K562 (cell line): ENCODE results near the gene IGF2R. TPM values are rescaled to one million over a fixed set of nuclear protein-coding genes. Genes with fewer than 3 reads are reported as not detected.

Experiments
- ARNT ChIP-seq, 2 experiments: fragments of 450-650 bp; IDR thresholded peaks; 2 replicates each; pipeline ENCODE4 v1.6.1; 2016; ENCODE audit warnings: mild to moderate bottlenecking in 1 of 2
- CBX1 ChIP-seq: sonication (generic); IDR thresholded peaks from 2 replicates; pipeline ENCODE4 v1.6.1; 2016; ENCODE audit warnings: antibody characterized with exemption, low read depth, mild to moderate bottlenecking
- CCAR2 ChIP-seq: fragments of 200-400 bp; formaldehyde crosslinking; IDR thresholded peaks from 2 replicates; pipeline ENCODE4 v1.6.1; 2017; ENCODE audit warnings: mild to moderate bottlenecking, low read depth, low read length
- CCNT2 ChIP-seq: IDR thresholded peaks from 2 replicates; pipeline ENCODE4 v1.6.1; 2011; ENCODE audit warnings: borderline replicate concordance, low read depth, mild to moderate bottlenecking, moderate library complexity, mixed read lengths, low read length; ENCODE audit not compliant: insufficient read length; ENCODE audit errors: extremely low read depth
- HDAC2 ChIP-seq: fragments of 450-650 bp; IDR thresholded peaks from 2 replicates; pipeline ENCODE4 v1.6.1; 2016; ENCODE audit warnings: mild to moderate bottlenecking
- HDAC3 ChIP-seq: fragments of 450-650 bp; IDR thresholded peaks from 2 replicates; pipeline ENCODE4 v1.6.1; 2018; ENCODE audit warnings: borderline replicate concordance, mild to moderate bottlenecking, moderate library complexity; ENCODE audit not compliant: partially characterized antibody
- MAZ ChIP-seq, 2 experiments: fragments of 450-650 bp in 1 of 2; sonication (generic) in 1 of 2; formaldehyde crosslinking; IDR thresholded peaks in 1 of 2; conservative IDR thresholded peaks in 1 of 2; 2 replicates each; pipeline versions ENCODE4 v1.4.0 to v1.5.0; 2020; ENCODE audit warnings: mild to moderate bottlenecking in 1 of 2, missing genetic modification reagents in 1 of 2
- RBM14 ChIP-seq: fragments of 200-400 bp; formaldehyde crosslinking; IDR thresholded peaks from 2 replicates; pipeline ENCODE4 v1.6.1; 2018; ENCODE audit warnings: low read depth, mild to moderate bottlenecking, low read length, moderate library complexity, borderline replicate concordance; ENCODE audit not compliant: insufficient read depth
- SIN3B ChIP-seq: fragments of 450-650 bp; IDR thresholded peaks from 2 replicates; pipeline ENCODE4 v1.6.1; 2017; ENCODE audit warnings: low read depth, mild to moderate bottlenecking, moderate library complexity
- SMARCA5 ChIP-seq: fragments of 450-650 bp; IDR thresholded peaks from 2 replicates; pipeline ENCODE4 v1.6.1; 2016
- SP1 ChIP-seq: sonication (generic); formaldehyde crosslinking; IDR thresholded peaks from 2 replicates; pipeline ENCODE4 v1.8.1; 2022; ENCODE audit warnings: mild to moderate bottlenecking, missing genetic modification reagents
- TAF1 ChIP-seq: IDR thresholded peaks from 2 replicates; pipeline ENCODE4 v1.6.1; 2011; ENCODE audit warnings: mild to moderate bottlenecking, low read length, moderate library complexity; ENCODE audit not compliant: insufficient read depth, control insufficient read depth, severe bottlenecking; ENCODE audit errors: extremely low read depth
- TAL1 ChIP-seq: fragments of 450-650 bp; IDR thresholded peaks from 2 replicates; pipeline ENCODE4 v1.6.1; 2016; ENCODE audit warnings: mild to moderate bottlenecking
- ZBED1 ChIP-seq: IDR thresholded peaks from 2 replicates; pipeline ENCODE4 v1.6.1; 2014
- ZNF24 ChIP-seq: fragments of 450-650 bp; IDR thresholded peaks from 2 replicates; pipeline ENCODE4 v1.6.1; 2016
- polyA plus RNA-seq, 8 experiments: library from polyadenylated mRNA; depleted of rRNA in 4 of 8; stranded (reverse) in 5 of 8; unstranded in 3 of 8; fragments of >200 nt; fragmentation: Nextera tagmentation in 2 of 8; fragmentation: Illumina TruSeq in 1 of 8; extraction: Ambion mirVana in 2 of 8; extraction: Trizol in 1 of 8; gene quantifications; 2 replicates each; pipeline versions ENCODE4 v1.2.1 to v1.2.3, GENCODE V29; 2011 to 2014; ENCODE audit warnings: inconsistent platforms in 1 of 8, missing spikeins in 1 of 8
- total RNA-seq, 7 experiments: library from RNA; depleted of rRNA in 6 of 7; stranded (reverse); fragments of >200 nt in 6 of 7; fragmentation: Illumina TruSeq in 2 of 7; extraction: Trizol in 2 of 7; gene quantifications; 2 replicates each; pipeline versions ENCODE4 v1.2.1 to v1.2.3, GENCODE V29; 2011 to 2021; ENCODE audit warnings: low replicate concordance in 1 of 7
- TF ChIP-seq, protein P1 (sequence below): fragments of 150-350 bp; IDR thresholded peaks from 2 replicates; pipeline ENCODE4 v1.6.1; 2014; ENCODE audit warnings: low read depth, mild to moderate bottlenecking, low read length, borderline replicate concordance
- TF ChIP-seq, protein P2 (sequence below): fragments of 250-450 bp; sonication (Bioruptor Pico); IDR thresholded peaks from 2 replicates; pipeline ENCODE4 v1.9.0; 2021; ENCODE audit warnings: mild to moderate bottlenecking, inconsistent platforms
- TF ChIP-seq, protein P3 (sequence below): sonication (generic); formaldehyde crosslinking; IDR thresholded peaks from 2 replicates; pipeline ENCODE4 v1.8.0; 2022; ENCODE audit warnings: mild to moderate bottlenecking, missing genetic modification reagents
- TF ChIP-seq, protein P4 (sequence below): sonication (generic); formaldehyde crosslinking; IDR thresholded peaks from 2 replicates; pipeline ENCODE4 v1.8.0; 2022; ENCODE audit warnings: mild to moderate bottlenecking, missing genetic modification reagents

The IGF2R gene
- total and polyA plus RNA-seq, 9 of the 15 experiments (the other 6 are each of a cell fraction or from before 2014, with no cell fraction given) = 3.5 to 92.3 (median 34.5) TPM

DNA sequence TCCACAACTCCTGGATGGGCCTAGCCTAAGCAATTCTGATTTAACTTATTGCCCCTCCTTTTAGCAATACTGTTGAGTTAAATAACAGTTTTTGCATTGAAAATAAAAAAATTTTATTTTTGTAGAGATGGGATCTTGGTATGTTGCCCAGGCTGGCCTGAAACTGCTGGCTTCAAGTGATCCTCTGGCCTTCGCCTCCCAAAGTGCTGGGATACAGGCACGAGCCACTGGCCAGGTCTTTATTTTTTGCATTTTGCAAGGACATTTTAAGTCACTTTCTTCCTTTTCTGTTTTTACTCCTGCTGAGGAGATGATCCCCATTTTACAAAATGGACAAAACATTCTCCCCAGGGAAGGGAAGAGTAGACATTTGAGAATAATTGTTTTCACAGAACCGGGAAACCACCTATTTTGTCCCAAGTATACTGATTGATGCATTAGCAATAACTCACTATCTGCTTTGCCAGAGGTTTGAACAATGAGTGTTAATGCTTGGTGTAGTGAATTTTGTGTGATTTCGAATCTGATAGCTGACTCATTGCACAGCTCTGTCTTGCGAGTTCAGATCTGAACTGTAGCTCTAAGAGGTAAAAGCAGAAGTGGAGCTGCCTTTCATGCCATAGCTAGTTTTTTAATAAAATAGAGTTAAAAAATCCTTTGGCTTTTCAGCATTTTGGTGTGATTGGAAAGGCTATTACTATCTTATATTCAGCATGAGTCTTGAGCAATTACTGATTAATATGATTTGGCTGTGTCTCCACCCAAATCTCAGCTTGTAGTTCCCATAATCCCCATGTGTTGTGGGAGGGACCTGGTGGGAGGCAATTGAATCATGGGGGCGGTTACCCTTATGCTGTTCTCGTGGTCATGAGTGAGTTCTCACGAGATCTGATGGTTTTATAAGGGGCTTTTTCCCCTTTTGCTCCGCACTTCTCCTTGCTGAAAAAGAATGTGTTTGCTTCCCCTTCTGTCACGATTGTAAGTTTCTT, 20.9 kb downstream of the IGF2R start (continued):
- TF ChIP-seq, protein P1, sequence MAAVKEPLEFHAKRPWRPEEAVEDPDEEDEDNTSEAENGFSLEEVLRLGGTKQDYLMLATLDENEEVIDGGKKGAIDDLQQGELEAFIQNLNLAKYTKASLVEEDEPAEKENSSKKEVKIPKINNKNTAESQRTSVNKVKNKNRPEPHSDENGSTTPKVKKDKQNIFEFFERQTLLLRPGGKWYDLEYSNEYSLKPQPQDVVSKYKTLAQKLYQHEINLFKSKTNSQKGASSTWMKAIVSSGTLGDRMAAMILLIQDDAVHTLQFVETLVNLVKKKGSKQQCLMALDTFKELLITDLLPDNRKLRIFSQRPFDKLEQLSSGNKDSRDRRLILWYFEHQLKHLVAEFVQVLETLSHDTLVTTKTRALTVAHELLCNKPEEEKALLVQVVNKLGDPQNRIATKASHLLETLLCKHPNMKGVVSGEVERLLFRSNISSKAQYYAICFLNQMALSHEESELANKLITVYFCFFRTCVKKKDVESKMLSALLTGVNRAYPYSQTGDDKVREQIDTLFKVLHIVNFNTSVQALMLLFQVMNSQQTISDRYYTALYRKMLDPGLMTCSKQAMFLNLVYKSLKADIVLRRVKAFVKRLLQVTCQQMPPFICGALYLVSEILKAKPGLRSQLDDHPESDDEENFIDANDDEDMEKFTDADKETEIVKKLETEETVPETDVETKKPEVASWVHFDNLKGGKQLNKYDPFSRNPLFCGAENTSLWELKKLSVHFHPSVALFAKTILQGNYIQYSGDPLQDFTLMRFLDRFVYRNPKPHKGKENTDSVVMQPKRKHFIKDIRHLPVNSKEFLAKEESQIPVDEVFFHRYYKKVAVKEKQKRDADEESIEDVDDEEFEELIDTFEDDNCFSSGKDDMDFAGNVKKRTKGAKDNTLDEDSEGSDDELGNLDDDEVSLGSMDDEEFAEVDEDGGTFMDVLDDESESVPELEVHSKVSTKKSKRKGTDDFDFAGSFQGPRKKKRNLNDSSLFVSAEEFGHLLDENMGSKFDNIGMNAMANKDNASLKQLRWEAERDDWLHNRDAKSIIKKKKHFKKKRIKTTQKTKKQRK = no peak
- TF ChIP-seq CCNT2 (peak; percentile 25), HDAC3 (no peak), HDAC2 (peak; percentile 31; the same call in 1 of the 2 replicates), ZNF24 (no peak), SMARCA5 (peak; percentile 81), RBM14 (no peak), CCAR2 (no peak), TAL1 (peak; percentile 55), SP1 (CRISPR knock-in tag) (no peak), MAZ (CRISPR knock-in tag; conservative IDR thresholded peaks at IDR 0.05 in 1 of 2, IDR thresholded peaks at IDR 0.05 in 1 of 2) (peak in 1 of 2 experiments; percentile 47; a peak in 1 of 4 replicates), CBX1 (no peak), ARNT (IDR thresholded peaks at IDR 0.05) (no peak; a peak in 1 of 4 replicates), TAF1 (peak; percentile 2), ZBED1 (no peak), SIN3B (no peak)
- TF ChIP-seq, protein P2, sequence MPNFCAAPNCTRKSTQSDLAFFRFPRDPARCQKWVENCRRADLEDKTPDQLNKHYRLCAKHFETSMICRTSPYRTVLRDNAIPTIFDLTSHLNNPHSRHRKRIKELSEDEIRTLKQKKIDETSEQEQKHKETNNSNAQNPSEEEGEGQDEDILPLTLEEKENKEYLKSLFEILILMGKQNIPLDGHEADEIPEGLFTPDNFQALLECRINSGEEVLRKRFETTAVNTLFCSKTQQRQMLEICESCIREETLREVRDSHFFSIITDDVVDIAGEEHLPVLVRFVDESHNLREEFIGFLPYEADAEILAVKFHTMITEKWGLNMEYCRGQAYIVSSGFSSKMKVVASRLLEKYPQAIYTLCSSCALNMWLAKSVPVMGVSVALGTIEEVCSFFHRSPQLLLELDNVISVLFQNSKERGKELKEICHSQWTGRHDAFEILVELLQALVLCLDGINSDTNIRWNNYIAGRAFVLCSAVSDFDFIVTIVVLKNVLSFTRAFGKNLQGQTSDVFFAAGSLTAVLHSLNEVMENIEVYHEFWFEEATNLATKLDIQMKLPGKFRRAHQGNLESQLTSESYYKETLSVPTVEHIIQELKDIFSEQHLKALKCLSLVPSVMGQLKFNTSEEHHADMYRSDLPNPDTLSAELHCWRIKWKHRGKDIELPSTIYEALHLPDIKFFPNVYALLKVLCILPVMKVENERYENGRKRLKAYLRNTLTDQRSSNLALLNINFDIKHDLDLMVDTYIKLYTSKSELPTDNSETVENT (CRISPR knock-in tag) = no peak
- TF ChIP-seq, protein P3, sequence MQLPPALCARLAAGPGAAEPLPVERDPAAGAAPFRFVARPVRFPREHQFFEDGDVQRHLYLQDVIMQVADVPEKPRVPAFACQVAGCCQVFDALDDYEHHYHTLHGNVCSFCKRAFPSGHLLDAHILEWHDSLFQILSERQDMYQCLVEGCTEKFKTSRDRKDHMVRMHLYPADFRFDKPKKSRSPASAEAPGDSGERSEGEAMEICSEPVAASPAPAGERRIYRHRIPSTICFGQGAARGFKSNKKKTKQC = no peak
- TF ChIP-seq, protein P4, sequence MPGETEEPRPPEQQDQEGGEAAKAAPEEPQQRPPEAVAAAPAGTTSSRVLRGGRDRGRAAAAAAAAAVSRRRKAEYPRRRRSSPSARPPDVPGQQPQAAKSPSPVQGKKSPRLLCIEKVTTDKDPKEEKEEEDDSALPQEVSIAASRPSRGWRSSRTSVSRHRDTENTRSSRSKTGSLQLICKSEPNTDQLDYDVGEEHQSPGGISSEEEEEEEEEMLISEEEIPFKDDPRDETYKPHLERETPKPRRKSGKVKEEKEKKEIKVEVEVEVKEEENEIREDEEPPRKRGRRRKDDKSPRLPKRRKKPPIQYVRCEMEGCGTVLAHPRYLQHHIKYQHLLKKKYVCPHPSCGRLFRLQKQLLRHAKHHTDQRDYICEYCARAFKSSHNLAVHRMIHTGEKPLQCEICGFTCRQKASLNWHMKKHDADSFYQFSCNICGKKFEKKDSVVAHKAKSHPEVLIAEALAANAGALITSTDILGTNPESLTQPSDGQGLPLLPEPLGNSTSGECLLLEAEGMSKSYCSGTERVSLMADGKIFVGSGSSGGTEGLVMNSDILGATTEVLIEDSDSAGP (CRISPR knock-in tag) = no peak
